ENCODE results near the gene AUTS2.
A peak's percentile ranks its signal among the peaks of the same experiment; 100 is the strongest.

AUTS2 gene

GRCh38 chr7:69871886-69872569, 273.8 kb downstream of the AUTS2 start:
- no peak for DNase-seq (ENCODE audit: insufficient read length, low spot score)
- no peak for FAIRE-seq

DNA sequence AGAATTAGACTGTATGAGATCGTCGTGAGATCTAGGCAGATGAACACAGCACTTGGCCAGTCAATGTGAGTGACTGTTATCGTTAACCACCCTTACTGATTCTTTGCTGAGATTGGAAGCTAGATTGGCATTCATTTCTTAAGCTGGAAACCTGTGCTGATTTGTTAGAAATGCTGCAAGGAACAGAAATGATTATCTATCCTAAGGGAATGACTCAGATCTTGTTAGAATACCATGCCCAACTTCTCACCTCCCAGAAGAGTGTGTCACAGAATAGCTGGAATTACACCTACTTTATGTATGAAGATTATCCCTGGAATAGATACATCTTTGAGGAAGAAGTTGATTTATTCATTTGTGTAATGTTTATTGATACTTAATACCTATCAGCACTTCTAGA, 275.2 kb downstream of the AUTS2 start:
- FAIRE-seq, result no peak
- no peak for DNase-seq (ENCODE audit: insufficient read length, low spot score)

DNA sequence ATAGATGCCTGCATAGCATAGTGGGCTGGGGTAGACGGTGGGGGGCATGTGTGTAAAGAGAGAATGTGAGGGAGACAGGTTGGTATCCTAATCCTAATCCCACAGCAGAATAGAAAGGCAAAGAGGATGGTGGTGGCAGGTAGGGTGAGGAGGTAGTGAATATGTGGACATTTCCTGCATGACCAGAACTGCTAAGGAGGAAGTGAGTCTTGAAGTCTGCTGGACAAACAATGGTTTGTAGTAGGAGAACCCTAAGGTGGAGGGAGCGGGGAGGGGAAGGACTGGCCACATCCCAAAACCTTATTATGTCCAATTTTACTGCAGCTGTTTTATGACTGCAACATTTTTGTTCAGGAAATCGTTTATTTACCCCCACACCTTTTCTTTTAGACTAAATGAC, 279.7 kb downstream of the AUTS2 start:
- FAIRE-seq, result no peak
- no peak for DNase-seq (ENCODE audit: insufficient read length, low spot score)

- no peak for FAIRE-seq
- no peak for DNase-seq (ENCODE audit: insufficient read length, low spot score)
Observed at GRCh38 chr7:69878591-69878990, 280.3 kb downstream of the AUTS2 start.

GRCh38 chr7:69879989-69880388, 281.7 kb downstream of the AUTS2 start:
- FAIRE-seq, result no peak

DNA sequence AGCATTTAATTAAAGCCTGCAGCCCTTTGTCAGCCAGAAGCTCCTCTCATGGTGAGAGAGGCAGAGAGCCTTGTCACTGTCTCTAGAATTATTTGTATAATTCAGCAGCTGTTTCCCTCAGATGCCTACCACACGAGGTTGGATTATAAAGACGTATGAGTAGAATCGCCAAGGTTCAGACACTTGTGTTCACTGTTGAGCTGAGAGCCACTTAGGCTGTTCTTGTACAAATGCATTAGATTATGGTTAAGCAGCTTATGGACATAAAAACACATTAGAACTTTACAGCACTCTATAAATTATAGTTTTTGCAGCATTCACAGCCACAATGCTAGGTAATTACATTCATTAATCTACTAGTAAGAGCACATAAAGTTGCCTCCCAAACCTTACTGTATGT, 282.6 kb downstream of the AUTS2 start:
- FAIRE-seq (no peak), DNase-seq (ENCODE audit: insufficient read length, low spot score) (no peak)

More at GRCh38 chr7:69879989-69880388, 281.7 kb downstream of the AUTS2 start:
- no peak for DNase-seq (ENCODE audit: insufficient read length, low spot score)

DNA sequence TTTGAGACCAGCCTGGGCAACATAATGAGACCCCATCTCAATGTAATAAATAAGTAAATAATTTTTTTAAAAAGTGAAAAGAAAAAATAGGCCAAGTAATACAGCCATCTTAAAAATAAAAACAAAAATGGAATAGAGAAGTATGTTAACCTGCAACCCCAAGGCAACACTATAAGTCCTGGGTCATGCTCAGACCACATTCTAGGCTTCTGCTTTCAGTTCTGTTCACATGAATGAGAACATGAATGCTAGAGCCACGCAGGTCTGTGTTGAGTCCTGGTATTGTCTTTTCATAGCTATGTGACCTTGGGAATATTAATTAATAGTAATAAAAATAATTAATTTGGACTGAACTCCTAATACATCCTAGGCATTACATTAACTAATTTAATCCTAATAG, 284.0 kb downstream of the AUTS2 start:
- DNase-seq (ENCODE audit: insufficient read length, low spot score) (no peak), FAIRE-seq (no peak)

DNA sequence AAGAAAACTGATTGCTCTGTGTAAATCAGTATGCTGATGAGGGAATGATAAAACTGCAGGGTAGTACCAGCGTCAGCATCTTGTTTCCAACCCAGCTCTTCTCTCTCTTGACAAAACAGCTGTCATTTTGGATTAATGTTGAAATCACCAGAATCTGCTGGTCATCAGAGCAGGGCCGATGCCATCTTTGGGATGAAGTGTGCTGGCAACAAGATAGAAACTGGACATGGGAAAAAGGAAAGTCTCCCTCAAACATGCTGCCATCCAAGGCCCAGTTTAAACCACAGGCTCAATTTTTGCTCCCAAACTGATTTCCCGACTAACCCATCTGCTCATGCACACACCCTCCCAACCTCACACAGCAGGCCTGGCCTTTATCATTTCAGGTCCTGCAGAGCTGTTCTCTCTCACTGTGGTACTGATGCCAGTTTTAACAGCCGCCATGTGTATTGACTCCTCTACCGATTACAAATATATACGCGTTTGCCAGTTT, 285.2 kb downstream of the AUTS2 start:
- FAIRE-seq, result no peak
- no peak for DNase-seq (ENCODE audit: insufficient read length, low spot score)

GRCh38 chr7:69885431-69885830, 287.2 kb downstream of the AUTS2 start:
- DNase-seq (ENCODE audit: insufficient read length, low spot score), result no peak
- no peak for FAIRE-seq

GRCh38 chr7:69889338-69889975, 291.2 kb downstream of the AUTS2 start:
- no peak for DNase-seq (ENCODE audit: insufficient read length, low spot score)
- no peak for FAIRE-seq

DNA sequence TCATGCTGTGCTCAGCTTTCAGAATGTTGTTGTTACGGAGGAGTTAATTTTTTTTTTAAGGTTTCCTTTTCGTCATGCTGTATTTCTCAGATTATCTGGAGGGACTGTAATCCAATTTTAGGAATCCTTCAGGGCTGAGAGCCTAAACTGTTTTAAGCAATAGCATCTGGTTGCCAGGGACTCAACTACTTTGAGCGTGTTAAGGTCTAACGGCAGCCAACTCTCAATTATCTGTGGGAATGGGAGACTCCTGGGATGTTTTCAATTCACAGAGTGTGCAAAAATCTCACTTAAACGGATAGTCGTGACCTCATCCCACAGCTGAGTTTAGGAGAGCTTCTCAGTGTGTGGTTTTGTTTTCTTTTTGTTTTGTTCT, 291.7 kb downstream of the AUTS2 start:
- DNase-seq (ENCODE audit: insufficient read length, low spot score) (no peak), FAIRE-seq (no peak)

DNA sequence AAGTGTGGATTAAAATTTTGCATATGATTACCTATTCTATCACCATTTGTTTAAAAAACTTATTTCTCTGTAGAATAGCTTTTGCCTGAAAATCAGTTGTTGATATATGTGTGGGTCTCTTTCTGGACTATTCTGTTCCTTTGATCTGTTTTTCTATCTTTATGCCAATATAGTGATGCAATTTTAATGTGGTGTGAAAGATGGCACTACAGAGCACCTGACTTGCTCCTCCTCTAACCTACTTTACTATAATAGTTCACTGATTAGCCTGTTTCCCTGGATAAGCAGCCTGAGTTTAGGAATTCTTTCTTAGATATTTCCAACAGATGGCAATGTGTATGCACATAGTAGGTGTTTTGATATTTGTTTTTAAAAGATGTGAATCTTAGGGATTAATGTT, 294.5 kb downstream of the AUTS2 start:
- DNase-seq (ENCODE audit: insufficient read length, low spot score) (no peak), FAIRE-seq (no peak)

- DNase-seq (ENCODE audit: insufficient read length, low spot score) (no peak), FAIRE-seq (no peak)
Observed at GRCh38 chr7:69893906-69894305, 295.6 kb downstream of the AUTS2 start.

GRCh38 chr7:69895446-69895845, 297.2 kb downstream of the AUTS2 start:
- DNase-seq (ENCODE audit: insufficient read length, low spot score) (no peak), FAIRE-seq (no peak)

GRCh38 chr7:69896121-69896520, 297.8 kb downstream of the AUTS2 start:
- DNase-seq (ENCODE audit: insufficient read length, low spot score) (no peak), FAIRE-seq (no peak)

GRCh38 chr7:69898189-69898588, 299.9 kb downstream of the AUTS2 start:
- FAIRE-seq (no peak), DNase-seq (ENCODE audit: insufficient read length, low spot score) (no peak)

GRCh38 chr7:69903410-69903809, 305.1 kb downstream of the AUTS2 start:
- DNase-seq (ENCODE audit: insufficient read length, low spot score) (no peak), FAIRE-seq (no peak)

DNA sequence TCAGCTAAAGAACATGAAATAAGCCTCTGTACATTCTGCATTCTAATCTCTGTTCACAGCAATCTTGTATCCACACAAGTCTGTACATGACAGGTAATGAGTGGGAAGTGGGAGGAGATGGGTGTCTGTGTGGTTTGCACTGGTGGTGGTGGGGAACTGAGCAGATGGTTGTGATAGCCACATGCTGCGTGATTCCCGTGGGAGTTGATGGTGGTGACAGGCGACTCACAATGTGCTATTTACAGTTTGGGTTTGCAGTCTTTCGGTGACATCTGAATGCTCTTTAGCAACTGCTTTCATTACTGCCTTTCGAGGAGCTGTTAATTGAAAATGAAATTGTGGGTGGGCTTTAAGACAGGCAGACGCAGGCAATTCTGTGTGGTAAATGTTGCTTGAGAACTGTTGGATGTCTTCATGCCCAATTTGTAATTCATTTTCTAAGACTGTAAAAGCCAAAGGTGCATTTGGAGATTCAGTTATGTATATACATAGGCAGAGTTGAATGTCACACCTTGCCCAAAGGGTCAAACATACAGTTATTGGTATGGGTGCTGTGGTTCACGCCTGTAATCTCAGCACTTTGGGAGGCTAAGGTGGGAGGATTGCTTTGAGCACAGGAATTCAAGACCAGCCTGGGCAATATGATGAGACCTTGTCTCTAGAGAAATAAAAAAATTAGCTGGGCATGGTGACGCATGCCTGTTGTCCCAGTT, 308.2 kb downstream of the AUTS2 start:
- peak; percentile 59 for FAIRE-seq
- no peak for DNase-seq (ENCODE audit: insufficient read length, low spot score)

GRCh38 chr7:69907720-69908119, 309.4 kb downstream of the AUTS2 start:
- no peak for DNase-seq (ENCODE audit: insufficient read length, low spot score)
- FAIRE-seq, result no peak

- no peak for FAIRE-seq
Observed at GRCh38 chr7:69908454-69908853, 310.2 kb downstream of the AUTS2 start.

DNA sequence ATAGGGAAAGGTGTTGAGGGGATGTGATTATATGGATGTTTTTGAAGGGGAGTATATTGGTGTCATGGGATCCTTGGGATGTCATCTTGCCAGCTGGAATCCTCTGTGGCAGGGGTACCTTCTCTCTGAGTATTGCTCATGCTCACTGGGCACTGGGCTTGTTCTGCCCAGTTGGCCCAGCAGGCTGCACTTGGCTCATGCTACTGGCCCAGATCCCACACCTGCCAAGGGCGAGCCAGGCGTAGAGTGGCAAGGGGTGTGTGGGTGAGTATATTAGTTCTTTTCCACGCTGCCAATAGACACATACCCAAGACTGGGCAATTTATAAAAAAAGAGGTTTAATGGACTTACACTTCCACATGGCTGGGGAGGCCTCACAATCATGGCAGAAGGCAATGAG, 311.9 kb downstream of the AUTS2 start:
- DNase-seq (ENCODE audit: insufficient read length, low spot score) (no peak), FAIRE-seq (no peak)

More at GRCh38 chr7:69908454-69908853, 310.2 kb downstream of the AUTS2 start:
- DNase-seq (ENCODE audit: insufficient read length, low spot score), result no peak

GRCh38 chr7:69911337-69911736, 313.1 kb downstream of the AUTS2 start:
- DNase-seq (ENCODE audit: insufficient read length, low spot score), result no peak
- no peak for FAIRE-seq

All from GM19239 (cell line).